Measurements from ENCODE around the gene ENTPD6.

GRCh38 chr20:25160467-25160866 is 35.0 kb upstream of the ENTPD6 start:
- no peak for TF ChIP-seq POLR2AphosphoS5 (IDR thresholded peaks at IDR 0.05)
- no peak for TF ChIP-seq CTCF (IDR thresholded peaks at IDR 0.05)
- no peak for TF ChIP-seq POLR2A (IDR thresholded peaks at IDR 0.05)
- TF ChIP-seq EP300 (IDR thresholded peaks at IDR 0.05), result no peak
